OCI-LY1 (cell line): ENCODE results near the gene SLC35F4.

Source experiments
- EZH2 ChIP-seq: fragments of 200-600 bp; sonication (generic), shearing (Covaris generic); IDR thresholded peaks from 2 replicates; pipeline ENCODE4 v1.8.0; 2017; ENCODE audit warnings: borderline replicate concordance, mixed run types, mild to moderate bottlenecking, antibody characterized with exemption, low read length, moderate library complexity, mixed read lengths
- TF ChIP-seq, protein P1 (sequence below): fragments of 200-600 bp; sonication (generic), shearing (Covaris generic); IDR thresholded peaks from 2 replicates; pipeline ENCODE4 v1.5.1; 2017; ENCODE audit warnings: mild to moderate bottlenecking, antibody characterized with exemption, low read length, moderate library complexity, mixed read lengths

DNA sequence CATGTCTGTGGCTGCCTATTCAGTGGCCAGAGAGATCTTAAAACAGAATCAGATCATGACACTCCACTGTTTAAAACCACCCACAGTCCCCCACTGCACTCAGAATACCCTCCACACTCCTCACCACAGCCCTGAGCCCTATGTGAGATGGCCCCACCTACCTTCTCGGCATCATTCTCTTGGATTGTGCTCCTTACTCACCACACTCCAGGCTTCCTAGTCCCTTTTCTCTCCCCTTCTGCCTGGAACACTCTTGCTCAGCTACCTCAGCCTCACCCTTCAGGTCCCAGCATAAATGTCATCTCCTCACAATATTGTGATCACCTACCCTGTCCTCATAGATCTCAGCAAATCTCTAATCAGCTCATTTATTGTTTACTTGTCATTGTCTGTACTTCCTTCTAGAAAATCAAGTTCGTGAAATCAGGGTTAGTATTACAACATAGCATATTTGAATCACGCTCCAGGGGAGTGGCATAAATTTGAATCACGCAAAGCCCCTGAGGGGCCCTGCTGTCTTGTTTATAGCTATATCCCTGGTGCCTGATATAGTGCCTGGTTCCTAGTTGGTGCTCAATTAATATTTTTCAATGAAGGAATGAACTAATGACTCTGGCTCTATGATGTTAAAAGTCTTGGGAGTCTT, 42.8 kb downstream of the SLC35F4 start:
- TF ChIP-seq EZH2, result no peak
- TF ChIP-seq, protein P1, sequence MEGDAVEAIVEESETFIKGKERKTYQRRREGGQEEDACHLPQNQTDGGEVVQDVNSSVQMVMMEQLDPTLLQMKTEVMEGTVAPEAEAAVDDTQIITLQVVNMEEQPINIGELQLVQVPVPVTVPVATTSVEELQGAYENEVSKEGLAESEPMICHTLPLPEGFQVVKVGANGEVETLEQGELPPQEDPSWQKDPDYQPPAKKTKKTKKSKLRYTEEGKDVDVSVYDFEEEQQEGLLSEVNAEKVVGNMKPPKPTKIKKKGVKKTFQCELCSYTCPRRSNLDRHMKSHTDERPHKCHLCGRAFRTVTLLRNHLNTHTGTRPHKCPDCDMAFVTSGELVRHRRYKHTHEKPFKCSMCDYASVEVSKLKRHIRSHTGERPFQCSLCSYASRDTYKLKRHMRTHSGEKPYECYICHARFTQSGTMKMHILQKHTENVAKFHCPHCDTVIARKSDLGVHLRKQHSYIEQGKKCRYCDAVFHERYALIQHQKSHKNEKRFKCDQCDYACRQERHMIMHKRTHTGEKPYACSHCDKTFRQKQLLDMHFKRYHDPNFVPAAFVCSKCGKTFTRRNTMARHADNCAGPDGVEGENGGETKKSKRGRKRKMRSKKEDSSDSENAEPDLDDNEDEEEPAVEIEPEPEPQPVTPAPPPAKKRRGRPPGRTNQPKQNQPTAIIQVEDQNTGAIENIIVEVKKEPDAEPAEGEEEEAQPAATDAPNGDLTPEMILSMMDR, result no peak
